NCI-H1092 treated with DMSO at 0.1 percent for 48 hours (cell line): ENCODE measurements around the gene TUBA8.
A peak's percentile ranks its signal among the peaks of the same experiment; 100 is the strongest.
"Not testable (repeated sequence)": the region's sequence is repeated elsewhere in the genome, so short reads cannot be mapped to it uniquely, and the experiment has no call there.

Source experiments
- DNase-seq: peaks from one replicate; lab custom pipeline; 2025; lab: John Stamatoyannopoulos, UW

TUBA8 gene

DNA sequence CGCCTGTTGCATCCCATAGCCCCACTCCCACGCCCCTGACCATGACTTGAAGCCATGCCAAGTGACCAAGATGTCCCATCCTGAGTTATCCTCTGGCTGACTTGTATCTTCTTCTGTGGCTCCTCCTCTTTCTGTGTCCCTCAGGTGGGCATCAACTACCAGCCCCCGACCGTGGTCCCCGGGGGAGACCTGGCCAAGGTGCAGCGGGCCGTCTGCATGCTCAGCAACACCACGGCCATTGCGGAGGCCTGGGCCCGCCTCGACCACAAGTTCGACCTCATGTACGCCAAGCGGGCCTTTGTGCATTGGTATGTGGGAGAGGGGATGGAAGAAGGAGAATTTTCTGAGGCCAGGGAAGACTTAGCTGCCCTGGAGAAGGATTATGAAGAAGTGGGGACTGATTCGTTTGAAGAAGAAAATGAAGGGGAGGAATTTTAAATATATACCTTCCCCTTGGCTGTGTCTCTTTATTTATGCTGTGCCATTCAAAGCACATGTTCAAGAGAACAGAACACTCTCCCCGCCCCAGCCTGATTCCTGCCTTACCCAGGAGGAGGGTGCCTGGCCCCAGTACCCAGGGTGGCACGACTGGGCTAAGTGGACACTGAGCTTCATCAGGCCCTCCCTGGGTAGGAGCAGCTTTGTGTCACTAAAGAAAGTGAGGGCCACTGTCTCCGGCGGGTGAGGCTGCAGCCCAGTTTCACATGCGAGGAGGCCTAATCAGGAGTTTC is 20.3 kb downstream of the TUBA8 start:
- no peak for DNase-seq

DNA sequence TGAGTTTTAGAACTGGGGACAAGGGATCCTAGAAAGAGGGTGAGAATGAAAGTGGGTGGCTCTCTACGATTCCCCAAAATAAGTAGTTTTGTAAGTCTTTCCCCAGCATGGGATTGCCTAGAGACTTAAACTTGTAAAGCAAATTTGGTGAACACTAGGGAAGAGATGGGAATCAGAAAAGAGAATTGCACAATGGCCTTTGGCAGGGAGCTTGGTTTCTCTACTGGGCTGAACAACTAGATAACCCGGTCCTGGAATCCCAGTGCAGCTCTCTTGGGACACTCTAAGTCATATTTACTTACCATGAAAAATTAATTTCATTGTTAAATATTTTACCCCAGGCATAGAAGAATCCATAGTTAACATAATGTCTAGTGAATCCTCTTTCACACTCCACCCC is 22.8 kb downstream of the TUBA8 start:
- no peak for DNase-seq

DNA sequence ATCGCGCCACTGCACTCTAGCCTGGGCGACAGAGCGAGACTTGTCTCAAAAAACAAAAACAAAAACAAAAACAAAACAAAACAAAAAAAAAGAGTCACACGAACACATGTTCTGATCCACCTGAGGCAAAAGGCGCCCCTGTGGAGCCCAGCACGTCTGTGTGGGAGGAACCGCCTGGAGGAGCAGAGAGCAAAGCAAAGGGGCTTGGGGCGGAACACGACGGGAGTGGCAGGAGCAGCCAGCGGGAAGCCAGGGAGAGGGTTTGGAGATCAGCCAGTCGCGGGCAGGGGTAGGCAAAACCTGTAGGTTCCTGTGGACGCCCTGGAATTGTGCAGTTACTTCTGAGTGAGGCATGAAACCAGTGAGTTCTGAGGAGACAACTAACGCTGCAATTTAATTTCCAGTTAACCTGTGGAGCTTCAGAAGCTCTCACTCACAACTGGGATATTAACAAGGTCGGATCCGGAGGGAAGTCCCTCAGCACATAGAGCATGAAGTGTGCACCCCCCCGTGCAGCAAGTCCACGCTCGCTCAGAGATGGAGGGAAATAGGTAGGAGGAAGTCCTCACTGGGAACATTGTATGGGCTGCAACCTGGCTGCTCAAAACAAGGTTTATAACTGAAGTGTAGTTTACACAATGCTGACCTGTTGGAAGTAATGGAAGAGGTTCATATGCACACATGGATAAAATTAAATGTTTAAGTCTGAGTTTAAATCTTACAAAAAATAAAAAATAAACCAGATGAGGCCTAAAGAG is 26.1 kb downstream of the TUBA8 start:
- no peak for DNase-seq

DNA sequence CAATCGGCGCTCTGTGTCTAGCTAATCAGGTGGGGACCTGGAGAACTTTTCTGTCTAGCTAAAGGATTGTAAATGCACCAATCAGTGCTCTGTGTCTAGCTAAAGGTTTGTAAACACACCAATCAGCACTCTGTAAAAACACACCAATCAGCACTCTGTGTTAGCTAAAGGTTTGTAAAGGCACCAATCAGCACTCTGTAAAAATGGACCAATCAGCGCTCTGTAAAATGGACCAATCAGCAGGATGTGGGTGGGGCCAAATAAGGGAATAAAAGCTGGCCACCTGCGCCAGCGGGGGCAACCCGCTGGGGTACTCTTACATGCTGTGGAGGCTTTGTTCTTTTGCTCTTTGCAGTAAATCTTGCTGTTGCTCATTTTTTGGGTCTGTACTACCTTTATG is 30.4 kb downstream of the TUBA8 start:
- DNase-seq, result not testable (repeated sequence)

DNA sequence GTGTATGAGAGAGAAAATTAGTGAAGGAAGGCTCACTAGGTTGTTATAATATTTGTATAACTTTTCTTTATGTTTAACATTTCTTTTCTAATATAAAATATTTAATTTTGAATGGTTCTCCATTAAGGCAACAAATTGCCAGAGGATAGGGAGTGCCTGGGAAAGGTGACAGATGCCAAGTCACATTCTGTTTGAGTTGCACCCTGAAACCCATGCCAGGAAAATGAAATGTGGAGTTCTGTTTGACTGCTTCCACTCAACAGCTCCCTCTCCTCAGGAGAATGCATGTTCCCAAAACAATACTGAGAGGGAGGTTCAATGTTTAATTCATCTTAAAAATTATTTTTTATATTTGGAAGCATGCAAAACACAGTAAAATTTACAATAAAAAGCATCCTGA is 33.5 kb downstream of the TUBA8 start:
- DNase-seq, result no peak

DNA sequence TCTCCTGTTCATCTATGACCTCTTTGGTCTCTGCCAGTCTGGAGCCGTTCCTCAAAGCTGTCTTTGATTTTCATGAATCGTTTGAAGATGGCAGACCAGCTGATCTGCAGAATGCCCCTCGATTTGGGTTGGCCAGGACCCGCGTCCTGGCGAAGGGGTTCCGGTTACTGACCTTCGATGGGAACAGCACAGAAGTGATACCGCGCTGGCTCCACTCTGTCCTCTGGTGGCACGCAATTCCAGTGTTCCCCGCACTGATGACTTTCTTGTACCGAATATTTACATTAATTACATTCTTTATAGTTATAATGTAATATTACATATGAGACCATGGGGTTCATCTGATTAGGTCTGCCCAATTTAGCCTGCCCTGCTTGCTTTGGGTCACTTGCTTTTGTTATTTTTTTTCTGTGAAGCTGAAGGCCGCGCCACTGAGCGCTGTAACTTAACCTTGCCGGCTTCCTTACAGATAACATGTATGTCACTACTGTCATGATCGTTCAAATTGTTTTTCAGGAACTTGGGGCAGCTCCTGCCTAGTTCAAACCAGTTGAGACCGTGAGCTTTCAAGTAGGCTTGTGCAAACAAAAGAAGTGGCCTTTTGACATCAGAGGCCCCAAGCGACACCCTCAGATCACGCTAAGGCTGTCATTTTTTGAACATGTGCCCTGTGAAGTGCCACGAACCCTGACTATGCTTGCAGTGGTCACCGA is 35.2 kb downstream of the TUBA8 start:
- no peak for DNase-seq

DNA sequence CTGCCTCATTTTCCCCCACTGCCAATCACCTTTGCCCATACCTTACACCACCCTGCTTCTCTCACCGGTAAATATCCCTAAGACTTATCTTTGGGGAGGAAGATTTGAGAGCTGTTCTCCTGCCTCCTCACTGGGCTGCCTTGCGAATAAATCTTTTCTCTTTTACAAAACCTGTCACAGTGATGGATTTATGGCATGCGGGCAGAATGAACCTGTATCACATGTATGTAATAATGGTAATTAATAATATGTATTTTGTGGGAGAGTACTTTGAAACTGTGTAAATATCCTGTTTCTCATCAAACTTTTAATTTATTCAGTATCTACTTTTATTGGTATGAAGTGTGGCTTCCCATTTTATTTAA is 35.8 kb downstream of the TUBA8 start:
- no peak for DNase-seq

DNA sequence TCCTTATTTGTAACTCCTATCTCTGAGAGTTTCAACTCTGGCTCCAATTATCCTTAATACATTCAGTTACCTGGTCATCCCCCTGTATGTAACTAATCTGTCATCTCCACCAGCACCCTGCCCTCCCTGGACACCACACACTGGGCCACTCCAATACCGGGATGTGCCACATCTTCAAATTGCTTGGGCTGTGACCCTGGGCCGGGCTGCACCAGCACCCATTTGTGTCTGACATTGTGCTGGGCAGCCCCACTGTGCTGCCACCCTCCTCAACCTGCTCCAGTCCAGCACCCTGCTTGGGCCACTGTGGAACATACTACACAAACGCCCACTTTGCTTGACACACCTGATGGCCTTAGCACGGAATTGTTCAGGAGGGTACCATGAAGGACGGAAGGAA is 37.2 kb downstream of the TUBA8 start:
- no peak for DNase-seq

DNA sequence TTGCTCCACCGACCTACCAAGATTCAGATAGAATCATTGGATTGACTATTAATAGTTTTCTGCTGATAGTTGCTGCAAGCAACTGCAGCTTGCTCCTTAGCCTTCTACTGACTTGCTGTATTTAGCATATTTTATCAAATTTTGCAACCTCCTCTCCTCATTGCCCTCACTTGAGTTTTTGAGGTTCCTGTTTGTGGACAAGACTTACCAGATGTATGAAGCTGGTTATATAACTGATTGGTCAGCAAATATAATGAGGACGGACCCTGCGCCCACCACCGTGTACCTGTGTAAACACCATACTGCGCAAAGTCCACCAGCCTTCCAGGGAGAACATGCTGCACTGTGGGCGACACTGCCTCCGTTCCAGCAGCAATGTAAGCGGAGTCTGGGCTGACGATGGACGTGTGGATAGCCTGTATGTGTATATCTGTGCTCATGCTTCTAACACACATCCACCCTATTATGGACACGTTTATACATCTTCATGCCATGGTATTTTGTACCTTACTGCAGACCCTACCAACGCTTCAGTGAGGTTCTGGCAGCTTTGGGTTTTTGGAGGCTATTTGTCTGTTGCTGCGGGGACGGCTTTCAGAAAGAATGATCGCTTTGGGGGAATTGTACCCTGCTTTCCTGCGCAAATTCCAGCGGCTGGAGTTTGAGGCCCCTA is 37.8 kb downstream of the TUBA8 start:
- no peak for DNase-seq

DNA sequence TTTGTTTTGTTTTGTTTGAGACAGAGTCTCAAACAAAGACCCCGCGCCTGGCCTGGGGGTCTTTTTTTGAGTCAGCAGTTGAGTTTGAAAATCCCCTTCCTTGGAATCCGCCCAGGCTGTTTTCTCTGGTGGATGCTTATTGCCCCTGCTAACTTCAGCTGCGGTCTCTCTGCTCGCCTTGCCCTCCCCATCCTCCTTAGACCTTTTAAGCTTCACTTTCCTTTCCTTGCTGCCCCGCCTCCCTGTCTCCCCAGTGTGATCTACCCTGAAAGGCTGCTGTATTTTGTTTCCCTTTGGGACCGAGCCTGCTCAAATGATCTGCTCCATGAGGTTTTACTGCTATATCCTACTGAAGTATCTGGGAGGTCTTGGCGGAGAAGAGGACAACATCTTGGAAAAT is 41.9 kb downstream of the TUBA8 start:
- DNase-seq, result no peak

DNA sequence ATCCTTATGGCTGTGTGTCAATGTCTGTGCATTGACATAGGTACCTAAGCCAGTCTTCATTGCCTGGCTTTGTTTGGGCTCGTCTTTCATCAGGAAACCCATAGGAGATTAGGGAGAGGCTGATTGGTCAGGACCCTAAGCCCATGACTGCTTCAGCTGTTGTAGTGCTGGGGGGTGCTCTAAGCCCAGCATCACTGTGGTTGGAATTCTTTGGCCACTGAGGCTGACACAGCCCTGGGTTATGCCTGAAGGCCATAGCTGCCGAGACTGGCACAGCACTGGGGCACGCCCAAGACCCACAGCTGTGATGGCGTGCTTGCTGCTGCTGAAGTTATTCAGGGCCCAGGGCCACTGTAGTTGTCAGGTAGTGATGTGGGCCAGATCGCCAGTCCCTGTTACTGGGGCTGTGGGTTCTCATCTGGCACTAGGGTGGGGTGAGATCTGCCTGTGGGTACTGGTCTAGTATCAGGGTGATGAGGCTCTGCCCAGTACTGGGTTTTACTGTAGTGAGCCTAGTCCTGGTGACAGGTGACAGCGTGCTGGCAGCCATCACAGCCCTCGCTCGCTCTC is 44.3 kb downstream of the TUBA8 start:
- no peak for DNase-seq

DNA sequence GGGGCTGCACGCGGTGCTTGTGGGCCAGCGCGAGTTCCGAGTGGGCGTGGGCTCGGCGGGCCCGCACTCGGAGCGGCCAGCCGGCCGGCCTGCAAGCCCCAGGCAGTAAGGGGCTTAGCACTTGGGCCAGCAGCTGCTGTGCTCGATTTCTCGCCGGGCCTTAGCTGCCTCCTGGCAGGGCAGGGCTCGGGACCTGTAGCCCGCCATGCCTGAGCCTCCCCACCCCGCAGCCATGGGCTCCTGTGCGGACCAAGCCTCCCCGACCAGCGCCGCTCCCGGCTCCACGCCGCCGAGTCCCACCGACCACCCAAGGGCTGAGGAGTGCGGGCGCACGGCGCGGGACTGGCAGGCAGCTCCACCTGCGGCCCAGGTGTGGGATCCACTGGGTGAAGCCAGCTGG is 44.9 kb downstream of the TUBA8 start:
- DNase-seq, result not testable (repeated sequence)

DNA sequence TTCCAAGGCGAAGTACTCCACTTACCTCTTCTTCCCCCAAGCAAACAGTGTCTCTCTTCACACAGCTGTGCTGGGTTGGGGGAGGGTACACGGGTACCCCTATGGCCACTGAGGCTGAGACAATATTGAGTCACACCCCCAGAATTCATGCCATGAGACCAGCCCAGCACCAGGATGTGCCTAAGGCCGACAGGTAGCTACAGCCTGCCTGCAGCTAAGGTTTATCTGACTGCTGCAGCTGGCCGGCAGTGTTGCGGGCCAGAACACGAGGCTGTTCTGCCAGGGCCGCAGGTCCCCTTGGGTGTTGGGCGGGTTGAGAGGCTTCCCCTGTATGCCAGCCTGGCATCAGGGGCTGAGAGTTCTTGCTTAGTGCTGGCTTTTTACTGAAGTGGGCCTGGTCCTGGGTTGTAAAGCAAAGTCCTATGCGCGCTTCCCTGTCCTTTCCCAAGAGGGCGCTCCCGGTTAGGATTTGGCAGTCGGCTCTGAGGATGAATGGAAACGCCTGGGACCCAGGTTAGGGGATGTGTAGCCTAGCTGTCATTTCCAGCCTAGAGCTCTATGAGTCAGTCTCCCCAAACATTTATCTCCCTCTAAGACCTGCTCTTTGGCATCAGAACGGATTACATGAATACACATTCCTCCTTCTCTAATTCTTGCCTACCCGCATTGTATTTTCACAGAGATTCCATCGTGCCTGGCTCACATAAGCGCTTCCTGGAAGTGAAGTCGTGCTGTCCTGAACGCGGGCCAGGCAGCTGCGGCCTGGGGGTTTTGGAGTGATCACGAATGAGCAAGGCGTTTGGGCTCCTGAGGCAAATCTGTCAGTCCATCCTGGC is 46.5 kb downstream of the TUBA8 start:
- peak; percentile 67 for DNase-seq

DNA sequence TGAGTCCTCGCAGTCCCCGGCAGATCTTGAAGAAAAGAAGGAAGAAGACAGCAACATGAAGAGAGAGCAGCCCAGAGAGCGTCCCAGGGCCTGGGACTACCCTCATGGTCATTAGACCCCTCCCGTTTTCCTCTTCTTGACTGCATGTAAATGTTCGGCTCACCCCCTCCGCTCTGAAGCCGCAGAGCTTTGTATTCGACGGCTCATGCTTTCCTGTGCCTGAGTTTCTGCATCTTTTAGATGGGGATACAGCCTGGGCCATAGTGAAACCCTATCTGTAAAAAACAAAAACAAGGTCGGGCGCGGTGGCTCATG is 47.1 kb downstream of the TUBA8 start:
- no peak for DNase-seq

DNA sequence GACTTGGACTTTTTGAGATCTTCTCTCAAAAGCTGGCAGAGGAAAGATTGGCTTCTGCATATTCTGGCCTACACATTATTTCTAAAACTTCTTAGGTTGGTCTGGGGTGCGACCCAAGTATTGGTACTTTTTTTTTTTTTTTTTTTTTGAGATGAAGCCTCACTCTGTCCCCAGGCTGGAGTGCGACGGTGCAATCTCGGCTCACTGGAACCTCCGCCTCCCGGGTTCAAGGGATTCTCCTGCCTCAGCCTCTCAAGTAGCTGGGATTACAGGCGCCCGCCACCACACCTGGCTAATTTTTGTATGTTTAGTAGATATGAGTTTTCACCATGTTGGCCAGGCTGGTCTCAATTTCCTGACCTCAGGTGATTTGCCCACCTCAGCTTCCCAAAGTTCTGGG is 50.0 kb downstream of the TUBA8 start:
- not testable (repeated sequence) for DNase-seq

DNA sequence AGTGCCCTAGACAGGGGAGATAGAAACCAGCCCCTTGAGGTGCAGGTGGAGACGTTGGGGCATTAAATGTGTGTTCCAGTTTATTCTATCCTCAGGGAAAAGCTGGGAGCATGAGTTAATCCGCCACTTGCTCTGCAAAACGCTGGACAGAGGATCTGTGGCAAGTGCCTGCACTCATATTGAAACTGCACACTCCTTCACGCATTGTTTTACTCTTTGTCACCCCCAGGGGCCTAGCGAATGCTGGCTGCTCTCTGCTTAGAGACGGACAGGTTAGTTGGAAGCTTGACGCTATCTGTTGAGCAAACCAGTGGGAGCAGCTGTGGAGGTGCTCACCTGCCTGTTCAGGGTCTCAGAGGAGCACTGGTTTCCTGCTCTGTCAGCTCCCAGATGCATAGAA is 53.2 kb downstream of the TUBA8 start:
- DNase-seq, result not testable (repeated sequence)

DNA sequence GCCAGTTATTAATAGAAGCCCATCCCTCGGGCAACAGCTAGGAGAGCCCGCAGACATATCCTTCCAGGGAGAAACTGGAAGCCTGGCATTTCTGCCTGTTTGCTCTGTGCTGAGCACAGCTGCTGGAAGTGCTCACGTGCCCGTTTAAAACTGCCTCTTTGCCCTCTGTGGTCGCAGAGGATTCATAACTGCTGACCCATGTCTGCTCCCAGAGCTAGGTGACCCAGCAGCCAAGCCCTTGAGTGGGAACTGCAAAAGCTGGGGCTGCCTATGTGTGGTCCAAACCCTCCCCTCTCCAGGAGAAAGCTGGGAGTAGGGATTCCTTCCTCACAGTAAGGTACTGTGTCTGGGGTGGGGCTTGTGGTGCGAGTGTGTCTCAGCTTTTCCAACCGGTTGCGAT is 54.0 kb downstream of the TUBA8 start:
- DNase-seq, result peak; percentile 20

DNA sequence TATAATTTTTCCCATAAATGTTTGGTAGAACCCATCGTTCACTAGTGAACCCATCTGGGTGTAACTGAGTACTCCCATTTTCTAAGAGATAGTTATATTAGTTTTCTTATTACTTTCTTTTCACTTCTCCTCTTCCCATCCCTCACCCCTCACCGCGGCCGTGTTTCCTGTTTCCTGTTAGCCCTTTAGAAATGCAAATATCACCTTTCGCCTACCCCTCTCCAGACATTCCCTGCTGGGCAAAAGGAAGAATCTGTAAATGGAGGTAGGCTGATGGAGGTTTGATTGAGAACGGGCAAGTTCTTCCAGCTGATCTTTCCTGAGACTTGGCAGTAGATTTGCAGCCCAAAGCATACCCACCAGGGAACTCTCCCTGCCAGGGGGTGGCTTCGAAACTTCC is 54.7 kb downstream of the TUBA8 start:
- not testable (repeated sequence) for DNase-seq

DNA sequence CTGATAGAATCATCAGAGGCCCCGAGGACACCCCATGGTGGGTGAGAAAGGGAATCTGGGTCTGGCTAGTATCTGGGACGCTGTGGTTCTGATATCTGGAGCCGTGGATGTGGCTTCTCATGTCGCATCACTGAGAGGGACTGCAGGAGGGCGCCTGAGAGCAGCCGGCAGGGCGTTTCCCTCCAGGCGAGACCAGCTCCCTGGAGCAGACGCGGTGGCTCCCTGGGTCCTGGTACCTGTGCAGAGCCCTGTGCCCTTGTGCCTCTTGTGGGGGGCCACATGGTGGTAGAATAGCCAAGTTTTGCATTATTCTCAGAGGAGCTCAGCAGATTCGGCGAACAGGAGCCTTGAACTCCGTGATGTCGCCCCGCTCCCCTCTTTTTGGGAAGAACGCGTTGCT is 59.7 kb downstream of the TUBA8 start:
- DNase-seq, result not testable (repeated sequence)

DNA sequence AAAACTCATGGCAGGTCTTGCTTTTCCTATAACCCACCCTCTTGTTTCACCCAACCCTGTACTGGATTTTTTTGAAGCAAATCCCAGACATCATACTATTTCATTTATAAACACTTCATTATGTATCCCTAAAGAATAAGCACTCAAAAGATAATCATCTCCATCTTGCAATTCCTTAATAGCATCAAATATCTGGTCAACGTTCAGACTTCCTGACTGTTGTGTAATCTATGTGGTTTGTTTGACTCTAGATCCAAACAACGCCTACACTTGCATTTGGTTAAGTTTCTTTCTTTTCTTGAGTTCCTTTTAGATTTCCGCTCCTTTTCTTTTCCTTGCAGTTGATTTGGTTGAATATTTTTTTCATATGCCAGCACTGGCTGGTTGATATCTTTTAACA is 61.6 kb downstream of the TUBA8 start:
- not testable (repeated sequence) for DNase-seq

DNA sequence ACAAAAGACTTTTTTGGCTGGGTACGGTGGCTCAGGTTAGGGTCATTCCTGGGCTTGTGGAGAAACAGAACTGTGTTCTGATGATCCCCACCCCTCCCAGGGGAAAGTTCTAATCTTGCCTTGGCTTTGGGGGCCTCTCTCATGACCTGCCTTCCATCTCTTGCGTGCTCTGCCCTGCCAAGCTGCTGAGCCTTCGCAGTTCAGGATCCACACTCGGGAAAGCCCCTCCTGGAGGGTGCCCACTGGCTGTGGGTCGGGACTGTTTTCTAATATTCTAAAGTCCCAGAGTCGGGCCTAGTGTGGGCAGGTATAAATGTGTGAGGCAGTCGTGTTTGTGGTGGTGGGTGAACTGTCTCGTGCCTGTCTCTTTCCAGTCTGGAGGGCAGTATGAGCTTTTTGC is 62.2 kb downstream of the TUBA8 start:
- not testable (repeated sequence) for DNase-seq
